Kidney (tissue), 14 donors: ENCODE measurements around the gene ROR1. TPM values are rescaled to one million over a fixed set of nuclear protein-coding genes. Genes with fewer than 3 reads are reported as not detected.

Source experiments
- DNase-seq, 5 donors: peaks; one replicate each; pipeline ENCODE4 v3.0.0-alpha.2; 2013 to 2020
- FAIRE-seq: peaks from 2 replicates; lab custom pipeline; 2012; peaks lifted over from hg19 to GRCh38; lab: Jason Lieb, UNC
- H3K27ac ChIP-seq, 2 donors: one replicate each; pipeline ENCODE4 v1.7.0; 2013; ENCODE audit warnings: low read depth in 2 of 2, low read length in 2 of 2, inconsistent platforms in 1 of 2
- H3K27me3 ChIP-seq: one replicate; pipeline ENCODE4 v1.7.1; 2013; ENCODE audit warnings: low read length, inconsistent platforms; ENCODE audit not compliant: control insufficient read depth, insufficient read depth
- H3K36me3 ChIP-seq, 3 donors: one replicate each; pipeline versions ENCODE4 v1.7.0 to v1.7.1; 2013; ENCODE audit warnings: low read length in 3 of 3, control low read depth in 1 of 3, inconsistent platforms in 1 of 3; ENCODE audit not compliant: insufficient read depth in 3 of 3, control insufficient read depth in 2 of 3
- H3K4me1 ChIP-seq, 3 donors: one replicate each; pipeline versions ENCODE4 v1.7.0 to v1.7.1; 2013; ENCODE audit warnings: low read length in 3 of 3, inconsistent platforms in 1 of 3, low read depth in 1 of 3; ENCODE audit not compliant: control insufficient read depth in 2 of 3, insufficient read depth in 2 of 3
- H3K4me3 ChIP-seq, 3 donors: one replicate each; pipeline versions ENCODE4 v1.7.0 to v1.8.1; 2013; ENCODE audit warnings: low read length in 3 of 3, control low read depth in 1 of 3, inconsistent platforms in 1 of 3
- H3K9ac ChIP-seq, 3 donors: one replicate each; pipeline versions ENCODE4 v1.7.0 to v1.7.1; 2013; ENCODE audit warnings: low read length in 3 of 3, control low read depth in 1 of 3, inconsistent platforms in 1 of 3
- H3K9me3 ChIP-seq, 3 donors: one replicate each; pipeline versions ENCODE4 v1.7.0 to v1.7.1; 2013; ENCODE audit warnings: low read length in 3 of 3, control low read depth in 1 of 3, inconsistent platforms in 1 of 3; ENCODE audit not compliant: control insufficient read depth in 2 of 3, insufficient read depth in 1 of 3
- intact Hi-C: fragments of 100-400 bp; cut with DNase I; formaldehyde crosslinking; loops from one replicate; pipeline ENCODE4 v1.11.1; 2022
- polyA plus RNA-seq: library from polyadenylated mRNA; stranded (reverse); fragments of 350-450 nt; fragmentation: Illumina TruSeq; extraction: RNeasy Lipid Tissue Mini Kit (QIAGEN cat#74804); gene quantifications from one replicate; pipeline ENCODE4 v1.2.3, GENCODE V29; 2014; ENCODE audit warnings: low read depth, low replicate concordance; ENCODE audit not compliant: insufficient read depth
- total RNA-seq: library from RNA; stranded (reverse); fragmentation: NEBNext Ultra II Directional; extraction: Animal tissue kit (Norgen Biotek cat#: 25700); gene quantifications from one replicate; pipeline ENCODE4 v1.2.1, GENCODE V29; 2021
- TF ChIP-seq, protein P1 (sequence below): IDR thresholded peaks from 3 replicates; pipeline ENCODE4 v1.5.1; 2012; ENCODE audit warnings: mild to moderate bottlenecking, moderate library complexity, borderline replicate concordance; ENCODE audit not compliant: insufficient read depth; ENCODE audit errors: extremely low read depth
- donor health status: control.
- donor health status: control.
- donor health status: control.
- donor health status: control.
- donor health status: control.
- donor health status: DM: yes; HTN: yes; CAD: no.
- donor health status: Normal renal cell carcinoma (clear cell type).

Gene ROR1
- total and polyA plus RNA-seq, 2 donors from 2014 or later = 0.77 to 8.0 TPM

DNA sequence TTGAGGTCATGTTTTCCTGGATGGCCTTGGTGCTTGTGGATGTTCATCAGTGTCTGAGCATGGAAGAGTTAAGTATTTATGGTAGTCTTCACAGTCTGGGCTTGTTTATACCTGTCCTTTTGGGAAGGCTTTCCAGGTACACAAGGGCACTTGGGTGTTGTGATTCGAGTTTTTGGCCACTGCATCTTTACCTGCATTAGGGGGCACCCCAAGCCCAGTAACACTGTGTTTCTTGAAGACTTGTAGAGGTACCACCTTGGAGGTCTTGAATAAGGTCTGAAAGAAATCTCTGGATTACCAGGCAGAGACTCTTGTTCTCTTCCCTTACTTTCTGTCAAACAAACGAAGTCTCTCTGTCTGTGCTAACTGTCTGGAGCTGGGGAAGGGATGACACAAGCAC lies 34.4 kb upstream of the ROR1 start:
- Histone ChIP-seq H3K36me3 (no peaks in the 10 kb centered on the region), H3K4me3 (no peak overlapping the region), H3K9ac (no peak overlapping the region), H3K27me3 (no peaks in the 10 kb centered on the region), H3K27ac (no peak overlapping the region), H3K4me1 (no peaks in the 10 kb centered on the region), H3K9me3 (no peaks in the 10 kb centered on the region)
- no peak for FAIRE-seq
- no peak for DNase-seq
- TF ChIP-seq, protein P1, sequence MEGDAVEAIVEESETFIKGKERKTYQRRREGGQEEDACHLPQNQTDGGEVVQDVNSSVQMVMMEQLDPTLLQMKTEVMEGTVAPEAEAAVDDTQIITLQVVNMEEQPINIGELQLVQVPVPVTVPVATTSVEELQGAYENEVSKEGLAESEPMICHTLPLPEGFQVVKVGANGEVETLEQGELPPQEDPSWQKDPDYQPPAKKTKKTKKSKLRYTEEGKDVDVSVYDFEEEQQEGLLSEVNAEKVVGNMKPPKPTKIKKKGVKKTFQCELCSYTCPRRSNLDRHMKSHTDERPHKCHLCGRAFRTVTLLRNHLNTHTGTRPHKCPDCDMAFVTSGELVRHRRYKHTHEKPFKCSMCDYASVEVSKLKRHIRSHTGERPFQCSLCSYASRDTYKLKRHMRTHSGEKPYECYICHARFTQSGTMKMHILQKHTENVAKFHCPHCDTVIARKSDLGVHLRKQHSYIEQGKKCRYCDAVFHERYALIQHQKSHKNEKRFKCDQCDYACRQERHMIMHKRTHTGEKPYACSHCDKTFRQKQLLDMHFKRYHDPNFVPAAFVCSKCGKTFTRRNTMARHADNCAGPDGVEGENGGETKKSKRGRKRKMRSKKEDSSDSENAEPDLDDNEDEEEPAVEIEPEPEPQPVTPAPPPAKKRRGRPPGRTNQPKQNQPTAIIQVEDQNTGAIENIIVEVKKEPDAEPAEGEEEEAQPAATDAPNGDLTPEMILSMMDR = no peak
- intact Hi-C loops = no loop called here

GRCh38 chr1:63740432-63740831 lies 33.4 kb upstream of the ROR1 start:
- no peak for FAIRE-seq
- no peaks in the 10 kb centered on the region for H3K9me3 ChIP-seq
- intact Hi-C loops = no loop called here
- no peaks in the 10 kb centered on the region for H3K27me3 ChIP-seq
- no peak overlapping the region for H3K4me3 ChIP-seq
- no peak overlapping the region for H3K9ac ChIP-seq
- H3K36me3 ChIP-seq = no peaks in the 10 kb centered on the region
- no peaks in the 10 kb centered on the region for H3K4me1 ChIP-seq
- TF ChIP-seq, protein P1 = no peak
- no peak for DNase-seq
- no peak overlapping the region for H3K27ac ChIP-seq

DNA sequence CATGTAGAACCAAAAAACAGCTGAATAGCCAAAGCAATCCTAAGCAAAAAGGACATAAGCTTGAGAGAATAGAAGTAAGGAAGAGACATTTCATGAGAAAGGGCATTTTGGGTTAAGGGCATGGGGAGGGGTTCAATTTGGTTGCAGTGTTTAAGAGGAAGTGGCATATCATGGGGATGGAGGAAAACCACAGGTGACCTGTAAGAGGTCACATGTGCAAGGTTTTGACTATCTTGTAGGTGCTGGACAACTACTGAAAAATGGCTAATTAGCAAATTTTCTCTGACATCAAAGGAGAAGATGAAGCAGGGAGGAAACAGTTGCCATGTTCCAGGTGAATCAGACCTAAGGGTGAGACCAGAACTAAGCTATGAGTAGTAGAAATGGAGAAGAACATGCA lies 31.3 kb upstream of the ROR1 start:
- intact Hi-C loops = no loop called here

GRCh38 chr1:63743781-63744180 lies 30.0 kb upstream of the ROR1 start:
- Histone ChIP-seq H3K36me3 (no peaks in the 10 kb centered on the region), H3K4me1 (no peaks in the 10 kb centered on the region), H3K9me3 (no peaks in the 10 kb centered on the region), H3K4me3 (no peak overlapping the region), H3K27ac (no peak overlapping the region), H3K27me3 (no peaks in the 10 kb centered on the region), H3K9ac (no peak overlapping the region)
- TF ChIP-seq, protein P1 = no peak
- intact Hi-C loops = no loop called here
- no peak for FAIRE-seq
- DNase-seq = no peak

More for the DNA sequence above, 31.3 kb upstream of the ROR1 start:
- no peak overlapping the region for H3K4me3 ChIP-seq
- H3K4me1 ChIP-seq = no peaks in the 10 kb centered on the region
- FAIRE-seq = no peak
- no peaks in the 10 kb centered on the region for H3K27me3 ChIP-seq
- TF ChIP-seq, protein P1 = no peak
- H3K27ac ChIP-seq = no peak overlapping the region
- no peak overlapping the region for H3K9ac ChIP-seq
- H3K9me3 ChIP-seq = no peaks in the 10 kb centered on the region
- no peak for DNase-seq
- no peaks in the 10 kb centered on the region for H3K36me3 ChIP-seq
